ENCODE results near the gene WIPF3.

Gene WIPF3

GRCh38 chr7:29892231-29892630 is 85.9 kb downstream of the WIPF3 start:
- DNase-seq (ENCODE audit: insufficient read length, low spot score) (no peak), FAIRE-seq (no peak)
- TF ChIP-seq POLR2AphosphoS5 (IDR thresholded peaks at IDR 0.05; ENCODE audit: low read depth, low read length) (no peak), SPI1 (IDR thresholded peaks at IDR 0.05; ENCODE audit: low read depth, low read length) (no peak), TAF1 (IDR thresholded peaks at IDR 0.05; ENCODE audit: low read depth, low read length) (no peak), PAX5 (IDR thresholded peaks at IDR 0.05; ENCODE audit: insufficient read depth, low read length, severe bottlenecking) (no peak), POU2F2 (IDR thresholded peaks at IDR 0.05; ENCODE audit: low read depth, low read length) (no peak), POLR2A (IDR thresholded peaks at IDR 0.05; ENCODE audit: low read depth, low read length) (no peak)

- TF ChIP-seq SPI1 (IDR thresholded peaks at IDR 0.05; ENCODE audit: low read depth, low read length) (no peak), POLR2AphosphoS5 (IDR thresholded peaks at IDR 0.05; ENCODE audit: low read depth, low read length) (no peak), PAX5 (IDR thresholded peaks at IDR 0.05; ENCODE audit: insufficient read depth, low read length, severe bottlenecking) (no peak), POLR2A (IDR thresholded peaks at IDR 0.05; ENCODE audit: low read depth, low read length) (no peak), TAF1 (IDR thresholded peaks at IDR 0.05; ENCODE audit: low read depth, low read length) (no peak), POU2F2 (IDR thresholded peaks at IDR 0.05; ENCODE audit: low read depth, low read length) (no peak)
- DNase-seq (ENCODE audit: insufficient read length, low spot score), result no peak
- no peak for FAIRE-seq
These were observed 87.2 kb downstream of the WIPF3 start for GRCh38 chr7:29893351-29893965.

- DNase-seq (ENCODE audit: insufficient read length, low spot score), result no peak
- no peak for TF ChIP-seq POU2F2 (IDR thresholded peaks at IDR 0.05; ENCODE audit: low read depth, low read length)
- no peak for TF ChIP-seq TAF1 (IDR thresholded peaks at IDR 0.05; ENCODE audit: low read depth, low read length)
- no peak for TF ChIP-seq POLR2A (IDR thresholded peaks at IDR 0.05; ENCODE audit: low read depth, low read length)
- no peak for TF ChIP-seq SPI1 (IDR thresholded peaks at IDR 0.05; ENCODE audit: low read depth, low read length)
- TF ChIP-seq POLR2AphosphoS5 (IDR thresholded peaks at IDR 0.05; ENCODE audit: low read depth, low read length), result no peak
- TF ChIP-seq PAX5 (IDR thresholded peaks at IDR 0.05; ENCODE audit: insufficient read depth, low read length, severe bottlenecking), result no peak
- no peak for FAIRE-seq
These were observed 87.9 kb downstream of the WIPF3 start for GRCh38 chr7:29894256-29894655.

GRCh38 chr7:29895559-29895958 is 89.3 kb downstream of the WIPF3 start:
- no peak for DNase-seq (ENCODE audit: insufficient read length, low spot score)
- TF ChIP-seq POLR2A (IDR thresholded peaks at IDR 0.05; ENCODE audit: low read depth, low read length) (no peak), POU2F2 (IDR thresholded peaks at IDR 0.05; ENCODE audit: low read depth, low read length) (no peak), TAF1 (IDR thresholded peaks at IDR 0.05; ENCODE audit: low read depth, low read length) (no peak), SPI1 (IDR thresholded peaks at IDR 0.05; ENCODE audit: low read depth, low read length) (no peak), PAX5 (IDR thresholded peaks at IDR 0.05; ENCODE audit: insufficient read depth, low read length, severe bottlenecking) (no peak), POLR2AphosphoS5 (IDR thresholded peaks at IDR 0.05; ENCODE audit: low read depth, low read length) (no peak)
- no peak for FAIRE-seq

GRCh38 chr7:29896685-29897411 is 90.5 kb downstream of the WIPF3 start:
- TF ChIP-seq PAX5 (IDR thresholded peaks at IDR 0.05; ENCODE audit: insufficient read depth, low read length, severe bottlenecking) (no peak), SPI1 (IDR thresholded peaks at IDR 0.05; ENCODE audit: low read depth, low read length) (no peak), POLR2A (IDR thresholded peaks at IDR 0.05; ENCODE audit: low read depth, low read length) (no peak), POLR2AphosphoS5 (IDR thresholded peaks at IDR 0.05; ENCODE audit: low read depth, low read length) (no peak), TAF1 (IDR thresholded peaks at IDR 0.05; ENCODE audit: low read depth, low read length) (no peak), POU2F2 (IDR thresholded peaks at IDR 0.05; ENCODE audit: low read depth, low read length) (no peak)
- FAIRE-seq (no peak), DNase-seq (ENCODE audit: insufficient read length, low spot score) (no peak)

GRCh38 chr7:29898301-29898700 is 92.0 kb downstream of the WIPF3 start:
- TF ChIP-seq POLR2AphosphoS5 (IDR thresholded peaks at IDR 0.05; ENCODE audit: low read depth, low read length), result no peak
- TF ChIP-seq POLR2A (IDR thresholded peaks at IDR 0.05; ENCODE audit: low read depth, low read length), result no peak
- TF ChIP-seq PAX5 (IDR thresholded peaks at IDR 0.05; ENCODE audit: insufficient read depth, low read length, severe bottlenecking), result no peak
- TF ChIP-seq POU2F2 (IDR thresholded peaks at IDR 0.05; ENCODE audit: low read depth, low read length), result no peak
- DNase-seq (ENCODE audit: insufficient read length, low spot score) (no peak), FAIRE-seq (no peak)

- FAIRE-seq (no peak), DNase-seq (ENCODE audit: insufficient read length, low spot score) (no peak)
- TF ChIP-seq POLR2A (IDR thresholded peaks at IDR 0.05; ENCODE audit: low read depth, low read length), result no peak
- TF ChIP-seq TAF1 (IDR thresholded peaks at IDR 0.05; ENCODE audit: low read depth, low read length), result no peak
- TF ChIP-seq PAX5 (IDR thresholded peaks at IDR 0.05; ENCODE audit: insufficient read depth, low read length, severe bottlenecking), result no peak
- no peak for TF ChIP-seq SPI1 (IDR thresholded peaks at IDR 0.05; ENCODE audit: low read depth, low read length)
- no peak for TF ChIP-seq POLR2AphosphoS5 (IDR thresholded peaks at IDR 0.05; ENCODE audit: low read depth, low read length)
- TF ChIP-seq POU2F2 (IDR thresholded peaks at IDR 0.05; ENCODE audit: low read depth, low read length), result no peak
These were observed 94.4 kb downstream of the WIPF3 start for GRCh38 chr7:29900745-29901144.

GRCh38 chr7:29906200-29907022 is 100.1 kb downstream of the WIPF3 start:
- DNase-seq (ENCODE audit: insufficient read length, low spot score) (no peak), FAIRE-seq (no peak)
- TF ChIP-seq SPI1 (IDR thresholded peaks at IDR 0.05; ENCODE audit: low read depth, low read length), result no peak
- TF ChIP-seq TAF1 (IDR thresholded peaks at IDR 0.05; ENCODE audit: low read depth, low read length), result no peak
- TF ChIP-seq POLR2AphosphoS5 (IDR thresholded peaks at IDR 0.05; ENCODE audit: low read depth, low read length), result no peak
- TF ChIP-seq POU2F2 (IDR thresholded peaks at IDR 0.05; ENCODE audit: low read depth, low read length), result no peak
- no peak for TF ChIP-seq POLR2A (IDR thresholded peaks at IDR 0.05; ENCODE audit: low read depth, low read length)
- TF ChIP-seq PAX5 (IDR thresholded peaks at IDR 0.05; ENCODE audit: insufficient read depth, low read length, severe bottlenecking), result no peak

- no peak for TF ChIP-seq SPI1 (IDR thresholded peaks at IDR 0.05; ENCODE audit: low read depth, low read length)
- no peak for TF ChIP-seq POLR2AphosphoS5 (IDR thresholded peaks at IDR 0.05; ENCODE audit: low read depth, low read length)
- no peak for TF ChIP-seq POU2F2 (IDR thresholded peaks at IDR 0.05; ENCODE audit: low read depth, low read length)
- TF ChIP-seq TAF1 (IDR thresholded peaks at IDR 0.05; ENCODE audit: low read depth, low read length), result no peak
- no peak for TF ChIP-seq POLR2A (IDR thresholded peaks at IDR 0.05; ENCODE audit: low read depth, low read length)
- DNase-seq (ENCODE audit: insufficient read length, low spot score) (no peak), FAIRE-seq (no peak)
These were observed 107.9 kb downstream of the WIPF3 start for GRCh38 chr7:29914180-29914579.

Data from GM12891 (cell line).